GM10266 (cell line): ENCODE measurements around the gene TRAPPC12.

Experiments used
- DNase-seq: peaks from one replicate; pipeline ENCODE4 v3.0.0; 2012; ENCODE audit errors: extremely low spot score
- CTCF ChIP-seq: IDR thresholded peaks from 2 replicates; pipeline ENCODE4 v1.5.1; 2012; ENCODE audit warnings: mild to moderate bottlenecking, low read depth; ENCODE audit not compliant: control insufficient read depth, insufficient read depth; ENCODE audit errors: missing control alignments

Gene TRAPPC12

GRCh38 chr2:3479430-3480320, 100.2 kb downstream of the TRAPPC12 start:
- TF ChIP-seq CTCF = no peak
- DNase-seq = no peak

GRCh38 chr2:3480352-3481010, 101.0 kb downstream of the TRAPPC12 start:
- no peak for DNase-seq
- TF ChIP-seq CTCF = no peak

GRCh38 chr2:3481011-3481400, 101.5 kb downstream of the TRAPPC12 start:
- no peak for TF ChIP-seq CTCF
- no peak for DNase-seq

GRCh38 chr2:3481736-3482362, 102.4 kb downstream of the TRAPPC12 start:
- DNase-seq = no peak
- TF ChIP-seq CTCF = no peak

GRCh38 chr2:3482363-3482821, 102.9 kb downstream of the TRAPPC12 start:
- no peak for DNase-seq
- no peak for TF ChIP-seq CTCF

- TF ChIP-seq CTCF = no peak
- DNase-seq = no peak
These were observed 103.9 kb downstream of the TRAPPC12 start for GRCh38 chr2:3483227-3483985.
